DMS79 treated with DMSO at 0.1 percent for 48 hours (cell line): ENCODE results near the gene MORN3.
"Not testable (repeated sequence)": the region's sequence is repeated elsewhere in the genome, so short reads cannot be mapped to it uniquely, and the experiment has no call there.

Source experiments
- DNase-seq: peaks from one replicate; lab custom pipeline; 2025; lab: John Stamatoyannopoulos, UW

MORN3 gene

DNA sequence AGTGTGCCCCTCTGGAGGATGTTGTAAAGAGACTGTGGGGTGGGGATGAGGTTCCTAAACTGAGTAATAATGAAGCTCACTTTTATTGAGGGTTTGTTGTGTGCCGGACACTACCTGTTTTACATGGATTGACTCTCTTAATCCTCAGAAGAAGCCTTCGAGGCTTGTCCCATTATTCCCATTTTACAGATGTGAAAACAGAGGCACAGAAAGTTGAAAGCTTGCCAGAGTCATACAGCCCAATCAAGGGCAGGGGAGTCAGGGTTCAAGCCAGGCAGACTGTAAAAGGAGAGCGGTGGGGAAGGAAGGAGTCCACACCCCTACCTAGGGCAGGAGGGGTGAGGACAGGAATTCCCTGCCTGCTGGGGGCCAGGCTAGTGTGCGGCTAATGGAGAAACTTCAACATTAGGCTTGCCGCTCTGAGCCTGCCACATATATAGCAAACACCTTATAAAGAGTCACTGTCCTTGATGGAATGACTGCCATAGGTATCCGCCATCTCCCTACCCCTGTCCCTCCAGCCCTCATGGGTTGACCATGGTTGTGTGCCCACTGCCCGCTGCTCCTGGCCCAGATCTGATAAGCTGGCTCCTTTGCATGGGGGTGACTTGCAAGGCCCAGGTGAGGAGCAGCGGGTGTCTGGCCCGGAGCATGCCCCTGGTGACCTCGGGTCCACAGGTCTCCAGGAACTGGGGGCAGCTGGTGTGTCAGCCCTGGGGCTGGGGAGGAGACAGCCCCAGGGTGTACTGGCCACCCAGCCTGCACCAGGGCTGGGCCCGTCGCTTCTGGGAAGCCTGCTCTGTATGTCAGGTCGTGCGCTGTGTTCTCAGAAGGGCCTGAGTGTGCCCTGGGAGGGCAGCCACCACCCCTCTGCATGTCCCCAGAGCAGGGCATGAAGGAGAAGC is 30.9 kb downstream of the MORN3 start:
- no peak for DNase-seq

DNA sequence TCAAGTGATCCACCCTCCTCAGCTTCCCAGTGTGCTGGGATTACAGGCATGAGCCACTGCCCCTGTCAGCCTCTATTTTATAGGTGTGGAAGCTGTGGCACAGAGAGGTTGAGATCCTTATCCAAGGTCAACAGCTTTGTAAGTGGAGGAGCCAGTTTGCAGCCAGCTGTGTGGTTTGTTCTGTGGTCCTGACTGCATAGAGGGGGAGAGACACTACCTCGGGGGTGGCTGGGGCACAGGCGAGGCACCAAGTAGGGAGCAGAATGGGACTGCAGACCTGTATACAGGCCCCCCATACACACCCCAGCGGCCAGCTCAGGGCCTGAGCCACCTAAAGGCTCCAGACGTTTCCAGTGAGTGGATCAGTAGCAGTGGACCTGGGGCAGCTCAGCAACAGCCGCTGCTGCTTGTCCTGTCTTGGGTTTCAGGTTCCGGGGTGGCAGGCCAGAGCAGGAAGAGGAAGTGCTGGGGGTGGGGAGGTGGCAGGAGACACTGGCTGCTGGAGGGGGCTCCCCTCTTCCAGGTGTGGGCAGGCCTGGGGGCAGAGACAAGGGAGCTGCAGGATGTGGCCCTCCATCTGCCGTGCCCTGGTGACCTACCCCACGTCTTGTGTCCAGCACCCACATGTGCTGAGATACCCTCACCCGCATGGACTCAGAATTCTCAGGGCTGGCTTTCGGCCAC is 32.1 kb downstream of the MORN3 start:
- DNase-seq, result no peak

DNA sequence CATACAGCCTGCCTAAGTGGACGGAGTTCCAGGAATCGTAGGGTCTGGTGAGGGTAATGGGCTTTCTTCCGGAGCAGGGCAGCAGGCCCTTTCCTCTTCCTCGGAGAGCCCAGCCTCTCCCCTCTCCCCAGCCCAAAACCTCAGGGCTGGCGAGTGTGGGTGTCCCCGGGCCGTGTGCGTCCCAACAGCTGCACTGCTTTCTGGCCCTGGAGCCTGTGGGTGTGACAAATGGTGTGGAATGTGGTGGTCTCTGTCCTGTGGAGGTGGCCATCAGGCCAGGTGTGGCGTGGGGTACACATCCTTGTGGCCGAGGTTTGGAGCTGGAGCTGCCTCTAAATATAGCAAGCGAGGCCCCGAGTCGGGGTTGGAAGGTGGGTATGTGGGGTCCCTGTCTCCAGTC is 34.6 kb downstream of the MORN3 start:
- no peak for DNase-seq

DNA sequence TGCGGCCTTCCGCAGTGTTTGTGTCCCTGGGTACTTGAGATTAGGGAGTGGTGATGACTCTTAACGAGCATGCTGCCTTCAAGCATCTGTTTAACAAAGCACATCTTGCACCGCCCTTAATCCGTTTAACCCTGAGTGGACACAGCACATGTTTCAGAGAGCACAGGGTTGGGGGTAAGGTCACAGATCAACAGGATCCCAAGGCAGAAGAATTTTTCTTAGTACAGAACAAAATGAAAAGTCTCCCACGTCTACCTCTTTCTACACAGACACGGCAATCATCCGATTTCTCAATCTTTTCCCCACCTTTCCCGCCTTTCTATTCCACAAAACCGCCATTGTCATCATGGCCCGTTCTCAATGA is 35.6 kb downstream of the MORN3 start:
- DNase-seq, result not testable (repeated sequence)

DNA sequence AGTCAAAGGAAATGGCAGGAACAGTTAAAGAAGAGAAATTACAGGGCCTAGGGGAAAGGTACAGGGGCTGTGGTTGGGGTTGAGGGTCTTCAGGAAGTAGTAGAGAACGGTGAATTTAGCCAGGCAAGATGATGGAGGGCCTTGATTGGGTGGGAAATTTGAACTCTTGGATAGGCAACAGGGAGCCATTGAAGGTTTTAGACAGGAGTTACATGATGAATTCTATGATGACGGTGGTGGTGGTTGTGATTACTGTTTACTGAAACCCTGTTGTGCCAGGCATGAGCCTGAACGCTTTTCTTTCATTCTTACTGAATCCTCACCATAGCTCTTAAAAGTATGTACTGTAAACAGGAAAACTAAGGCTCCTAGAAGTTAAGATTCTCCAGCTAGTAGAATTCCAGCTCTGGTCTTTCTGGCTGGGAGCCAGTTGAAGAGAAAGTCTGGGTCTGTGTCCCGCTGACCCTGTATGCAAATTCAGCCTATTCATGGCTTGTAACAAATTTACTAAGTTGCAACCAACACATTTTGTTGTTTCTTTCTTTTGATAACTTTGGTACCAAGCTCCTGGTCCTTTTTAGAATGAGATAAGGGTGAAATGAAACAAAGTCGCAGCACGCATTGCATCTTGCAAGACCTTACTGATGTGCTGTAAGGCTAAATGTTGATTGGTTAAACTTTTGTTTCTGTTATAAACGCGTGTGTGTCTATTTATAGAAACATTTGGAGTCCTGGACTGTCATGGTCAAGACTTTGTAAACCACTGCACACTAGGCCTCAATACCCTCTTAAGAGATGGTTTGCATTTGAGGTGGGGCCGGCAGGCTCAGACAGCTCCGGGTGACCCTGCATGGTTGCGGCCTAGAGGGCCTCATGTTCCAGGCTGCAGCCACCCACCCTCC is 37.1 kb downstream of the MORN3 start:
- no peak for DNase-seq

DNA sequence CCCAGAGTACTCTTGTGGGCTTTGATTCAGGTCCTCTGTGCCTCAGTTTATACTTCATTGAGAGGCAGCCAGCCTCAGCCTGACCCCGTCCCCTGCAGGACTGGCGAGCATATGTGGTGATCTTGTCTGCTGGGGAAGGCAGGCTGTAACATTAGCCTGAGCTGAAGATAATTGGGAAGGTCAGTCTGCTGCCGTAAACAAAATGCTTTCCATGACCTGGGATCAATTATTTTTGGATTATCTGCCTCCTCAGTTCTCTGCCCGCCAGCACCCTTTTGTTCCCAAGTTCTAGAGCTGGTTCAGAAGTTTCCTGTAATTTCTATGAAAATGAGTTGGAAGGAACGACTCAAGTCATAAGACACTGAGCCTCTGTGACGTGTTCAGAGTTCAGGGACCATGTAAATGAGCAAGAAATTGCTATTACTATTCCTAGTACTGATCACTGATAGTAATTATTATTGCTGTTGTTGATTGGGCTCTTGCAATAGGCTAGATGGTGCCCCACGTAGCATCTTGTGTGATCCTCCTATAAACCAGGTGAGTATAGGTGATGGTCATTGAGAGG is 38.6 kb downstream of the MORN3 start:
- no peak for DNase-seq

DNA sequence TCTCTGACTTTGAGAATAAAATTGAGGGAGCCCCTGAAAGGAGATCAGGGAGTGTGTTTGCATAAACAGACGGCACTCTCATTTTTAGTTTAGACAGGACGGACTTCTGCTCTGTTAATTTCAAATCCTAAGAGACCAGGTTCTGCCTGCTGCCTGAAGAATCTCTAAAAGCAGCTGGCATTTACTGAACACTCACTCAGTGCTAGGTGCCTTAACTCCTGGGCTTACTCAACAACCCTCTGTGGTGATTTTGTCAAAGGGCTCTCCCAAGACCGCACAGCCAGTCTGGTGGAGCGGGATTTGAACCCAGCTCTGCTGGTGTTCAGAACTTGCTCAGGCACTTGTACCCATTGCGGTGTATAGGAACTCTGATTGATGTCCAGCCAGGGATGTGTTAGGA is 40.9 kb downstream of the MORN3 start:
- no peak for DNase-seq

DNA sequence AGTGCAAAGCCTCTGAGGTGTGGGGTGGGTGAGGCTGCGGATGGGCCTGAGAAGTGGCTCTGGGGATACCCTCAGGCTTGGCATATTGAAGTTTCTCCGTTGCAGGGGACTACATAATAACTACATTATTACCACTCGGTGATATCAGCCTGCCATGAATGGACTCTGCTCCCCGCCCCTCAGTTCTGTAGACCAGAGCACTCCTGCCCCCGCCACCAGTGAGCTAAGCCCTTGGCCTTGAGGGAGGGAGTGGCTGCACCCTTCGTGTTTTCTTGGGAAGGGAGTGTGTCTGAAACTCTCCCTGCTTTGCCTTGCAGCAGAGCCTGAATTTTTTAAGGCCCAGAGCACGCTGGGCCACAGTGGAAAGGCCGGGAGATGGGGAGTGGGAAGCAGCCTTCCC is 41.4 kb downstream of the MORN3 start:
- DNase-seq, result no peak

DNA sequence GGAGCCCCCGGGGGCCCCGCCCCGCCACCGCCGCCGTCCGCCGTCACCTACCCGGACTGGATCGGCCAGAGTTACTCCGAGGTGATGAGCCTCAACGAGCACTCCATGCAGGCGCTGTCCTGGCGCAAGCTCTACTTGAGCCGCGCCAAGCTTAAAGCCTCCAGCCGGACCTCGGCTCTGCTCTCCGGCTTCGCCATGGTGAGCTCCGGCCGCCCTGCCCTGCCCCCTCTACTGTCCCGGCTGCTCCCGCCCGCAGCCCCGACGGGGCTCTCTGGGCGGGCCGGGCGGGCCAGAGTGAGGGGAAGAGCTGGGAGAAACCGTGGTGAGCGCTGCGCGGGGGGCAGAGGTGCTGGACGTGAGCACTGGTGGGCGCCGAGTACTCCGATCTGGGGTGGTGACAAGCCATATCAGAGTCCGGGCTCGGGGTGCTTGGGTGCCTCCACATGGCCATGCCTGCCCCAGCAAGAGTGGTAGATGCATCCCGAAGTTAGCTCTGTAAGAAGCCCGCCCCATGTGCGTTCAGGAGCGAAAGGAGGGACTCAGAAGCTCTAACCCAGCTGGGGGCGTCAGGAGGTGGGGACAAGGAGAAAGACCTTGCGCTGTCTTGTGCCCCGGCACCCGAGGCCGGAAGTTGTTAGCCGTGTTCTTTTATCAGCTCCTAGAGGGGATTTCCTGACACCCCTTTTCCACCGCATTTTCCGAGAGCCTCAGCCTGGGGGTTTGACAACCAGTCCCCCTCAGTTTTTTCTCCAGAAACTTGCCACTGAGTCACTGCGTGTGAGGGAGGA is 42.4 kb downstream of the MORN3 start:
- DNase-seq, result peak; percentile 51

DNA sequence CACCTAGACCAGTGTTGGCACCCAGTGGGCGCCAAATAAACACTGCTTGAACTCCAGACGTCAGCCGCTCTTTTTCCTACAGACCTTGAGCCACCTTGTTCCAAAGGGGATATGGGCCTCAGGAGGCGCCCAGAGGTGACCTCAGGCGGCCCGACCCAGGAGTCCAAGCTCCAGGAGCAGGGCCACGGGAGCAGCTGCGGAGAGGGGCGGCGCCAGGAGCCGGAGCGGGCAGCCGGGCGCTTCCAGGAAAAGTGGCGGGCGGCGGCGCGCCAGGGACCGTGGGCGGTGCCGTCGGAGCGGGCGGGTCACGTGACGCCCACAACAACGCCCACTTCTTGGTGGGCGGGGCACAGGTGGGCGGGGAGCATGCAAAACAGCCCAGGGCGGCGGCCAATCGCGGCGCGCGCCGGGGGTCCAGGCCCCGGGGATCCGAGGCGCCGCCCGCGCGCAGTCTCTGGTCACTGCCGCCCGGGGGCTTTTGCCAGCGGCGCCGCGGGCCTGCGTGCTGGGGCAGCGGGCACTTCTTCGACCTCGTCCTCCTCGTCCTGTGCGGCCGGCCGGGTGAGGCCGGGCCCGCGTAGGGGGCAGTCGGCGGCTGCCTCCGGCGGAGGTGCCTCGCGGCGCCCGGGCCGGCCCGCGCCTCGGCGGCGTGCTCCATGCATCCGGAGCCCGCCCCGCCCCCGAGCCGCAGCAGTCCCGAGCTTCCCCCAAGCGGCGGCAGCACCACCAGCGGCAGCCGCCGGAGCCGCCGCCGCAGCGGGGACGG is 43.2 kb downstream of the MORN3 start, which contains the start of gene ORAI1:
Gene ORAI1, plus strand, starts transcription at position 444 of the 766 bp plus-strand sequence.
- DNase-seq, result peak; percentile 88

DNA sequence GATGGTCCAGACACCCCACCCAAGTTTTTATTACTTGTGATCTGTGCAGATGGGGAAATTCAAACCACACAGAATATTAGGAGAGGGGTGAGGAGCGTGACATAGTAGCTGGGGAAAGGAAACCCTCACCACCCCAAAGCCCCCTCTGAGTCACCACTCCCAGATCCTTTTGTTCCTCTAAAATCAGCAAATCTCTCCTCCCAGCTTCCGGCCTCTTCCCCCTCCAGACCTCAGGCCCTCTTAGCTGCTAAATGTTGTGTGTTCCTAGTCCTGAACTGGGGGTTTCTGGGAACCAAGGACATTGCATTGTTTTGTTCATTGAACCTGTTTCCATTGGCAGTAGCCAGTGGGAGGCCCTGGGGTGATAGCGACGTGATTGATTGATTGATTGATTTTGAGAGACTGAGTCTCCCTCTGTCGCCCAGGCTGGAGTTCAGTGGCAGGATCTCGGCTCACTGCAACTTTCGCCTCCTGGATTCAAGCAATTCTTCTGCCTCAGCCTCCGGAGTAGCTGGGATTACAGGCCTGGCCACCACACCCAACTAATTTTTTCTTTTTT is 49.0 kb downstream of the MORN3 start:
- no peak for DNase-seq

DNA sequence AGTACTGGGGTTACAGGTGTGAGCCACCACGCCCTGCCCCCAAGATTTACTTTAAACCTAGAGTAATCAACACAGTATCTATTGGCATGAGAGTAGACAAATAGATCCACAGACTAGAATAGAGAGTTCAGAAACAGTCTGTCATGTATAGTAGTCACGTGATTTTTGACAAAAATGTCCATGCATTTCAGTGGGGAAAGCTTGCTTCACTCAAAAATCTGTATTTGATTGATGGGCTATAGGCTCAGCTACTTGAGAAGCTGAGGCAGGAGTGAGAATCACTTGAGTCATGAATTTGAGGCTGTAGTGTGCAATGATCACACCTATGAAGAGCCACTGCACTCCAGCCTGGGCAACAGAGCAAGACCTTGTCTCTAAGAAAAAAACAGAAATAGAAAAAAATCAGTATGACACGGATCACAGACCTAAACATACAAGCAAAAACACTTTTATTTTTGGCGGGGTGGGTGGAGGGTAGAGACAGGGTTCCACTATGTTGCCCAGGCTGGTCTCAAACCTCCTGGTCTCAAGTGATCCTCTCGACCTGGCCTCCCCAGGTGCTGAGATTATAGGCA is 50.7 kb downstream of the MORN3 start:
- no peak for DNase-seq

DNA sequence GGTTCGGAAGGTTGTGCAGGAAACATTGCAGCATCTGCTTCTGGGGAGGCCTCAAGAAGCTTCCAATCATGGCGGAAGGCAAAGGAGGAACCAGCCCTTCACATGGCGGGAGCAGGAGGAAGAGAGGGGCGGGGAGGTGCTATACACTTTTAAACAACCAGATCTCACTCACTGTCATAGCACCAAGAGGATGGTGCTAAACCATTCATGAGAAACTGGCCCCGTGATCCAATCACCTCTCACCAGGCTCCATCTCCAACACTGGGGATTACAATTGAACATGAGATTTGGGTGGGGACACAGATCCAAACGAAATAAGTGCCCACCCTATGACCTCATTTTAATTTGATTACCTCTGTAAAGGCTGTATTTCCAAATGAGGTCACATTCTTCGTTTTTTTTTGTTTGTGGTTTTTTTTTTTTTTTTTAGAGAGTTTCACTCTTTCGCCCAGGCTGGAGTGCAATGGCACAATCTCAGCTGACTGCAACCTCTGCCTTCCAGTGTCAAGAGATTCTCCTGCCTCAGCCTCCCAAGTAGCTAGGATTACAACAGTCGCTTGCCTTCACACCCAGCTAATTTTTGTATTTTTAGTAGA is 54.5 kb downstream of the MORN3 start:
- no peak for DNase-seq

DNA sequence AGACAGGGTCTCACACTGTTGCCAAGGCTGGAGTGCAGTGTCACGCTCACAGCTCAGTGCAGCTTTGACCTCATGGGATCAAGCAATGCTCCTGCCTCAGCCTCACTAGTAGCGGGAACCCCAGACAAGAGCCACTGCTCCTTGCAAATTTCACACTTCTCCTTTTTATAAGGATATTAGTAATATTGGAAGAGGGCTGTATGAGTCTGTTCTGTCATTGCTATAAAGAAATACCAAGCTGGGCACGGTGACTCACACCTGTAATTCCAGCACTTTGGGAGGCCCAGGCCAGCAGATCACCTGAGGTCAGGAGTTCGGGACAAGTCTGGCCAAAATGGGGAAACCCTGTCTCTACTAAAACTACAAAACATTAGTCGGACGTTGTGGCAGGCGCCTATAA is 56.0 kb downstream of the MORN3 start:
- DNase-seq, result no peak

DNA sequence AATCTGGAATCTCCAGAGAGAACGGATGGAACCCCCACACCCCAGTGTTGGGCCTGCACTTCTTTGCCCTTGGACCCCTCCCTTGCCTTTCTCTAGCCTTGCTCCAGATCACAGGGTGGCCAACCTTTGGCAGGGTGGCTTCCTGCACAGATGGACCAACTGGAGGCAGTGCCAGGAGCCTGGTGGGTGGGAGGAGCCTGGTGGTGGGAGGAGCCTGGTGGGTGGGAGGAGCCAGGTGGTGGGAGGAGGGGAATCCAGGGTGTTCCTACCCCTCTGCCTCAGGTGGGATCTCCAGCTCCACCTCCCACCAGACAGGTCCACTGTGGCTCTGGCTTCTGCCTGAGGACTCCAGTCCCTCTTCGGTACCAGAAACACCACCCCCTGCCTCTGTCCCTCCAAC is 58.1 kb downstream of the MORN3 start:
- no peak for DNase-seq

DNA sequence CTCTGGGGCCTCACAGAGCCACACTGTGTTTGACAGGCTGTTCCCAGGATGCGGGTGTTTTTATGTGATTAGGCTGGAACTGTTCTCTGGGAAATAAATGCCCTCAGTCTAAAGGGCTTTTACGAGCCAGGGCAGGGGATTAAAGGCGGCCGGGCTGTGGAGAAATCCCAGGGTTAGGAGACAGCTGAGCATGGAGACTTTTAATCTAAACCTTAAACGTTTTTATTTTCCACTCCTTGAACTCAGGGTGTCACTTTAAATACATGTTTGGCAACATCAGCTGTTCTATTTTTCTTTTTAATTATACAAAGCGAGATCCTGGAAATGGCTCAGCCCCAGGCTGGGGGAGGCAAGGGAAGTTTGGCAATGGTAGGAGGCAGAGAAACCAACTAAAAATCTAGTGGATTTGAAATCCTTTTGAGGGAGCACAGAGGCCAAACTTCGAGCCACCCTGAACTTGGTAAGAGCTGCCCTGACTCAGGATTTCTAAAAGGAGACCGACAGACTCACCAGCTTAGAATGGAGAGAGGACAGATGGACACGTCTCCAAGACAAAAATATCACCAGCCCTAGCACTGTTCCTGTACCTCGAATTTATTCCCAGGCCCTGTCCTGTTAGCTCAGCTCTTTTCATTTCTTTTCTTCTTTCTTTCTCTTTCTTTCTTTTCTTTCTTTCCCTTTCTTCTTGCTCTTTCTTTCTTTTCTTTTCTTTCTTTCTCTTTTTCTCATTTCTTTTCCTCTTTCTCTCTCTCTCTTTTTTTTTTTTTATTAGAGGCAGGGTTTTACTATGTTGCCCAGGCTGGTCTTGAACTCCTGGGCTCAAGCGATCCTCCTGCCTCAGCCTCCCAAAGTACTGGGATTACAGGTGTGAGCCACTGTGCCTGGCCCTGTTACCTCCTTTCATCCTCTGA is 59.0 kb downstream of the MORN3 start:
- DNase-seq, result no peak

DNA sequence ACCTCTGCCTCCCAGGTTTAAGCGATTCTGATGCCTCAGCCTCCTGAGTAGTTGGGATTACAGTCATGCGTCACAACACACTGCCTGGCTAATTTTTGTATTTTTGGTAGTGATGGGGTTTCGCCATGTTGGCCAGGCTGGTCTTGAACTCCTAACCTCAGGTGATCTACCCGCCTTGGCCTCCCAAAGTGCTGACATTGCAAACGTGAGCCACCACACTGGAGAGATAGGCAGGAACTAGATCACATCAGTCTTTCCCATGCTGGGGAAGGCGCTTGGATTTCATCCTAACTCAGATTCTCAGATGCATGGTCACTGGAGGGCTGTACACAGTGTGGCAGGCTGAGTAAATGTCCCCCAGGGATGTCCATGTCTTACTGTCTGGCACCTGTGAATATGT is 61.2 kb downstream of the MORN3 start:
- DNase-seq, result no peak

DNA sequence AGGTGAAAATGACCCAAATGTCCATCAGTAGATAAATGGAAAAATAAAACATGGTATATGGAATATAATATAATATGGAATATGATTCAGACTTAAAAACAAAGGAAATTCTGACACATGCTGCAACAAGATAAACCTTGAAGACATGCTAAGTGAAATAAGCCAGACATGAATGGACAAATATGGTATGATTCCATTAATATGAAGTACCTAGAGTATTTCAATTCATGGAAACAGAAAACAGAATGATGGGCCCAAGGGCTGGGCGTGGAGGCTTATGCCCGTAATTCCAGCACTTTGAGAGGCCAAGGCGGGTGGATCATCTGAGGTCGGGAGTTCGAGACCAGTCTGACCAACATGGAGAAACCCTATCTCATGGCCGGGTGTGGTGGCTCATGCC is 65.9 kb downstream of the MORN3 start:
- DNase-seq, result no peak
